HCT116 (cell line): ENCODE results near the gene PLEKHA8. TPM values are rescaled to one million over a fixed set of nuclear protein-coding genes. Genes with fewer than 3 reads are reported as not detected.

Experiments
- ATAC-seq: fragments of 200-7000 bp; cut with Tn5 transposase; 2 replicates; pipeline ENCODE4 v1.9.1; 2020; ENCODE audit warnings: mild to moderate bottlenecking, moderate library complexity
- BruUV-seq: library from RNA; stranded (reverse); fragments of 400-500 nt; replicated peaks from 2 replicates; lab custom pipeline; 2021; lab: Mats Ljungman, UMichigan
- CTCF ChIA-PET: fragments of 300-600 bp; sonication (Branson Sonifier 250); formaldehyde crosslinking; loops from one replicate; lab custom pipeline; 2021; ENCODE audit warnings: antibody characterized with exemption; lab: Charles Lee
- POLR2A ChIA-PET: fragments of 300-600, 350-600 bp; sonication (Branson Sonifier 250); formaldehyde crosslinking; loops from one replicate; lab custom pipeline; 2021; ENCODE audit warnings: antibody characterized with exemption; lab: Charles Lee
- RAD21 ChIA-PET, 2 experiments: fragments of 300-600 bp; sonication (Branson Sonifier 250); formaldehyde crosslinking; loops; one replicate each; lab custom pipeline; 2023; ENCODE audit warnings: low total read pairs in 2 of 2; ENCODE audit not compliant: uncharacterized antibody in 2 of 2, unreplicated experiment in 2 of 2, low non-redundant PET in 1 of 2; lab: Charles Lee
- DNase-seq: peaks from one replicate; pipeline ENCODE4 v3.0.0-alpha.2; 2010; ENCODE audit warnings: low read depth, low spot score
- H2AFZ ChIP-seq: fragments of 200-600 bp; shearing (Covaris generic), sonication (generic); 2 replicates; pipeline ENCODE4 v1.6.1; 2017; ENCODE audit warnings: low read depth, mixed run types, mixed read lengths, antibody characterized with exemption, low read length; ENCODE audit not compliant: poor library complexity, severe bottlenecking
- H3K27ac ChIP-seq: 2 replicates; pipeline ENCODE4 v1.5.1; 2012; ENCODE audit warnings: low read depth, low read length
- H3K27me3 ChIP-seq: fragments of 200-600 bp; sonication (generic); 2 replicates; pipeline ENCODE4 v1.6.1; 2016; ENCODE audit warnings: mixed run types, low read length, mixed read lengths; ENCODE audit not compliant: insufficient read depth
- H3K36me3 ChIP-seq, 2 experiments: fragments of 200-500 bp in 1 of 2; fragments of 200-600 bp in 1 of 2; sonication (Bioruptor generic) in 1 of 2; sonication (generic) in 1 of 2; 2 replicates each; pipeline versions ENCODE4 v1.5.1 to v1.6.1; 2014 to 2016; ENCODE audit warnings: low read length in 2 of 2, inconsistent platforms in 1 of 2, mixed read lengths in 1 of 2, mixed run types in 1 of 2; ENCODE audit not compliant: insufficient read depth in 2 of 2, control insufficient read depth in 1 of 2
- H3K4me1 ChIP-seq, 2 experiments: fragments of 200-600 bp in 1 of 2; sonication (generic) in 1 of 2; 2 replicates each; pipeline versions ENCODE4 v1.5.1 to v1.6.1; 2012 to 2017; ENCODE audit warnings: low read length in 2 of 2, inconsistent platforms in 1 of 2, mild to moderate bottlenecking in 1 of 2, mixed read lengths in 1 of 2, mixed run types in 1 of 2, moderate library complexity in 1 of 2; ENCODE audit not compliant: insufficient read depth in 2 of 2, control insufficient read depth in 1 of 2
- H3K4me2 ChIP-seq: fragments of 200-600 bp; sonication (generic); 2 replicates; pipeline ENCODE4 v1.6.1; 2017; ENCODE audit warnings: mixed run types, low read length, mixed read lengths
- H3K4me3 ChIP-seq, 2 experiments: fragments of 200-600 bp in 1 of 2; sonication (generic) in 1 of 2; replicated peaks in 1 of 2; 2 replicates each; pipeline ENCODE4 v1.5.1; 2011 to 2016; ENCODE audit warnings: low read length in 2 of 2, control low read depth in 1 of 2, low read depth in 1 of 2, mild to moderate bottlenecking in 1 of 2, mixed read lengths in 1 of 2, mixed run types in 1 of 2
- H3K79me2 ChIP-seq: fragments of 200-600 bp; sonication (generic); 2 replicates; pipeline ENCODE4 v1.6.1; 2017; ENCODE audit warnings: mild to moderate bottlenecking, mixed run types, low read length, moderate library complexity, mixed read lengths; ENCODE audit not compliant: insufficient read depth
- H3K9ac ChIP-seq: fragments of 200-600 bp; sonication (generic); 2 replicates; pipeline ENCODE4 v1.6.1; 2016; ENCODE audit warnings: low read length, mixed read lengths
- H3K9me2 ChIP-seq: fragments of 200-600 bp; sonication (generic), shearing (Covaris generic); 2 replicates; pipeline ENCODE4 v1.6.1; 2017; ENCODE audit warnings: mixed run types, mild to moderate bottlenecking, moderate library complexity; ENCODE audit not compliant: insufficient read depth
- H3K9me3 ChIP-seq, 2 experiments: fragments of 200-500 bp in 1 of 2; fragments of 200-600 bp in 1 of 2; sonication (Bioruptor generic) in 1 of 2; sonication (generic) in 1 of 2; 2 replicates each; pipeline ENCODE4 v1.6.1; 2014 to 2017; ENCODE audit warnings: low read length in 2 of 2, mixed read lengths in 2 of 2, inconsistent platforms in 1 of 2, low read depth in 1 of 2, mild to moderate bottlenecking in 1 of 2, mixed run types in 1 of 2, moderate library complexity in 1 of 2; ENCODE audit not compliant: control insufficient read depth in 1 of 2, insufficient read depth in 1 of 2
- H4K20me1 ChIP-seq: fragments of 200-600 bp; sonication (generic), shearing (Covaris generic); 2 replicates; pipeline ENCODE4 v1.6.1; 2017; ENCODE audit warnings: mixed run types, mild to moderate bottlenecking, moderate library complexity; ENCODE audit not compliant: insufficient read depth
- ATF3 ChIP-seq: IDR thresholded peaks from 2 replicates; pipeline ENCODE4 v1.6.1; 2012
- CEBPB ChIP-seq: IDR thresholded peaks from 2 replicates; pipeline ENCODE4 v1.6.1; 2012; ENCODE audit warnings: low read depth
- EGR1 ChIP-seq: IDR thresholded peaks from 2 replicates; pipeline ENCODE4 v1.6.1; 2012; ENCODE audit warnings: low read depth
- EZH2 ChIP-seq: fragments of 200-600 bp; sonication (generic); IDR thresholded peaks from 2 replicates; pipeline ENCODE4 v1.6.1; 2017; ENCODE audit warnings: antibody characterized with exemption, mixed run types
- FOSL1 ChIP-seq: IDR thresholded peaks from 2 replicates; pipeline ENCODE4 v1.6.1; 2012; ENCODE audit warnings: low read depth
- JUND ChIP-seq: IDR thresholded peaks from 2 replicates; pipeline ENCODE4 v1.6.1; 2012
- MAX ChIP-seq: IDR thresholded peaks from 2 replicates; pipeline ENCODE4 v1.6.1; 2012
- POLR2AphosphoS5 ChIP-seq: IDR thresholded peaks from 2 replicates; pipeline ENCODE4 v1.6.1; 2011; ENCODE audit warnings: mild to moderate bottlenecking, low read depth, low read length, moderate library complexity
- RAD21 ChIP-seq: IDR thresholded peaks from 2 replicates; pipeline ENCODE4 v1.6.1; 2012; ENCODE audit warnings: low read depth, mild to moderate bottlenecking
- REST ChIP-seq: IDR thresholded peaks from 2 replicates; pipeline ENCODE4 v1.6.1; 2012; ENCODE audit warnings: low read depth
- SIN3A ChIP-seq: IDR thresholded peaks from 2 replicates; pipeline ENCODE4 v1.6.1; 2012; ENCODE audit warnings: low read depth
- SP1 ChIP-seq: IDR thresholded peaks from 2 replicates; pipeline ENCODE4 v1.6.1; 2012; ENCODE audit warnings: low read depth
- SRF ChIP-seq: IDR thresholded peaks from 2 replicates; pipeline ENCODE4 v1.6.1; 2012; ENCODE audit warnings: low read depth
- TCF7L2 ChIP-seq: IDR thresholded peaks from 2 replicates; pipeline ENCODE4 v1.7.0; 2011; ENCODE audit warnings: borderline replicate concordance, inconsistent platforms; ENCODE audit not compliant: insufficient read depth, insufficient read length; ENCODE audit errors: extremely low read depth
- YY1 ChIP-seq: IDR thresholded peaks from 2 replicates; pipeline ENCODE4 v1.6.1; 2011; ENCODE audit warnings: low read length, low read depth, moderate library complexity, mild to moderate bottlenecking; ENCODE audit not compliant: insufficient replicate concordance; ENCODE audit errors: extremely low read depth
- ZBTB33 ChIP-seq: IDR thresholded peaks from 2 replicates; pipeline ENCODE4 v1.6.1; 2011; ENCODE audit warnings: mild to moderate bottlenecking, low read length, moderate library complexity; ENCODE audit not compliant: insufficient replicate concordance; ENCODE audit errors: extremely low read depth
- ZFX ChIP-seq: fragments of 450-650 bp; IDR thresholded peaks from 2 replicates; pipeline ENCODE4 v1.6.1; 2017
- ZNF274 ChIP-seq: fragments of 200-500 bp; sonication (Bioruptor generic); IDR thresholded peaks from 2 replicates; pipeline ENCODE4 v1.6.1; 2014; ENCODE audit warnings: mild to moderate bottlenecking, low read depth, low read length, inconsistent platforms
- intact Hi-C: fragments of 100-400 bp; cut with micrococcal nuclease; formaldehyde crosslinking; loops from 2 replicates; pipeline ENCODE4 v1.10.0; 2022
- total RNA-seq: library from RNA; stranded (reverse); gene quantifications from one replicate; pipeline ENCODE4 v1.2.1, GENCODE V29; 2021; ENCODE audit not compliant: unreplicated experiment

Gene PLEKHA8
- total RNA-seq, 1 experiment from 2014 or later: 13.6 TPM

- ATAC-seq: no peak
- no peaks in the 10 kb centered on the region for H3K79me2 ChIP-seq
- intact Hi-C loops: no loop called here
- 0 out of 4 replicates have a peak, but pooled peaks cover 0 to 6% of the 10 kb centered on the region in 2 experiments for H3K36me3 ChIP-seq
- no peaks in the 10 kb centered on the region for H3K9me3 ChIP-seq
- BruUV-seq: no TSS peak
- no peak overlapping the region for H3K27ac ChIP-seq
- no peak overlapping the region for H3K4me3 ChIP-seq
- no peak overlapping the region for H2AFZ ChIP-seq
- H3K4me1 ChIP-seq: no peaks in the 10 kb centered on the region
- no peaks in the 10 kb centered on the region for H3K27me3 ChIP-seq
- TF ChIP-seq REST (no peak), MAX (no peak), TCF7L2 (no peak), CEBPB (no peak), SP1 (no peak), SIN3A (no peak), RAD21 (no peak), SRF (no peak), EGR1 (no peak), ZNF274 (no peak), JUND (no peak), ATF3 (no peak), ZBTB33 (no peak), EZH2 (no peak), ZFX (no peak), POLR2AphosphoS5 (no peak), FOSL1 (no peak), YY1 (no peak)
- TF ChIP-seq, all 23 proteins: peak for 0
- Histone ChIP-seq H3K9ac (no peak overlapping the region), H4K20me1 (no peaks in the 10 kb centered on the region), H3K9me2 (no peaks in the 10 kb centered on the region), H3K4me2 (no peak overlapping the region)
- no peak for DNase-seq
- RAD21 ChIA-PET: no interaction called here
- POLR2A ChIA-PET: no interaction called here
- CTCF ChIA-PET: interaction anchor here (0.6 kb wide), 1 partner anchor 31 kb away, joined by 3 read pairs; no protein-coding TSS in a partner anchor
These were observed 13.5 kb downstream of the PLEKHA8 start for GRCh38 chr7:30041526-30042269.
